BLaER1 (cell line): ENCODE data around the gene MLC1.
"Not testable (repeated sequence)": the region's sequence is repeated elsewhere in the genome, so short reads cannot be mapped to it uniquely, and the experiment has no call there.

Experiments
- H3K27ac ChIP-seq: shearing (Covaris generic); formaldehyde crosslinking; 2 replicates; pipeline ENCODE4 v1.8.1; 2022
- H3K27me3 ChIP-seq: shearing (Covaris generic); formaldehyde crosslinking; 2 replicates; pipeline ENCODE4 v1.8.1; 2022
- H3K36me3 ChIP-seq: shearing (Covaris generic); formaldehyde crosslinking; 2 replicates; pipeline ENCODE4 v1.8.1; 2022
- H3K4me1 ChIP-seq: shearing (Covaris generic); formaldehyde crosslinking; 2 replicates; pipeline ENCODE4 v1.8.1; 2022
- H3K4me2 ChIP-seq: shearing (Covaris generic); formaldehyde crosslinking; 2 replicates; pipeline ENCODE4 v1.8.1; 2022
- H3K4me3 ChIP-seq: shearing (Covaris generic); formaldehyde crosslinking; 2 replicates; pipeline ENCODE4 v1.8.1; 2022
- H3K9ac ChIP-seq: shearing (Covaris generic); formaldehyde crosslinking; 2 replicates; pipeline ENCODE4 v1.8.1; 2022
- H3K9me3 ChIP-seq: shearing (Covaris generic); formaldehyde crosslinking; 2 replicates; pipeline ENCODE4 v1.8.1; 2022
- H4K20me1 ChIP-seq: shearing (Covaris generic); formaldehyde crosslinking; 2 replicates; pipeline ENCODE4 v1.8.1; 2022
- Cebpa-rat ChIP-seq: shearing (Covaris generic); IDR thresholded peaks from 2 replicates; pipeline ENCODE4 v1.8.1; 2022

Gene MLC1

DNA sequence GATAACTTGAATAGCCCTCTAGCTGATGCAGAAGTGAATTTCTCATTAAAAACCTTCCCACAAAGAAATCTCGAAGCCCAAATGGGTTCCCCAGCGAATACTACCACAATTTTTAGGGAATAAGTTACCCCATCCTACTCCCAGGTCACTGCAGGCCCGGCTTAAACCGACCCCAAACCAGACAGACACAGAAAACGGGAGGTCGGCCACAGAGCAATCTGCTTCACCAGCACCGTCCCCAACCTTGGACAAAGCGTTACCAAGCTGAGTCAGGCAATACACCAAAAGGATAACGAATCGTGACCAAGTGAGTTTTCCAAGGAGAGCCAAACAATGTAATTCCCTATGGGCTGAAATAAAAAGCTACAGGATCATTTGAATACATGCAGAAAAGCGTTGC is 4.0 kb upstream of the MLC1 start:
- Histone ChIP-seq H3K9me3 (peaks cover 29% of the 10 kb centered on the region), H3K36me3 (no peaks in the 10 kb centered on the region), H3K27me3 (no peaks in the 10 kb centered on the region), H3K4me2 (no peak overlapping the region), H4K20me1 (no peaks in the 10 kb centered on the region), H3K4me3 (no peak overlapping the region), H3K9ac (no peak overlapping the region), H3K27ac (no peak overlapping the region), H3K4me1 (no peaks in the 10 kb centered on the region; the same call in none of the 2 replicates)
- no peak for TF ChIP-seq Cebpa-rat

DNA sequence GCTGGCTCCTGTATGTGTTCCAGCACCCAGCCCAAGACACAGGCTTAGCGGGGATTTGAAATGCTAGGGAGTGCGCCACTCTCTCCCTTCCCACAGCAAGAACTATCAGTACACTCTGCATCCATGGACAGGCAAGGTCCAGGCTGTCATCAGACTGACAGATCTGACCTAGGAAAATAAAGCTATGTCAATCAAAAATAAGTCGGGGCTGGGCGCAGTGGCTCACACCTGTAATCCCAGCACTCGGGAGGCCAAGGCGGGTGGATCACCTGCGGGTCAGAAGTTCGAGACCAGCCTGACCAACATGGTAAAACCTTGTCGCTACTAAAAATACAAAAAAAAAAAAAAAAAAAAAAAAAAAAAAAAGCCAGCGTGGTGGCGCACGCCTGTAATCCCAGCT is 2.9 kb upstream of the MLC1 start:
- Histone ChIP-seq H3K9ac (no peak overlapping the region), H3K36me3 (no peaks in the 10 kb centered on the region), H3K9me3 (peaks cover 29% of the 10 kb centered on the region), H3K27me3 (no peaks in the 10 kb centered on the region), H3K27ac (no peak overlapping the region), H4K20me1 (no peaks in the 10 kb centered on the region), H3K4me1 (no peaks in the 10 kb centered on the region; the same call in none of the 2 replicates), H3K4me3 (no peak overlapping the region), H3K4me2 (no peak overlapping the region)
- TF ChIP-seq Cebpa-rat, result no peak

DNA sequence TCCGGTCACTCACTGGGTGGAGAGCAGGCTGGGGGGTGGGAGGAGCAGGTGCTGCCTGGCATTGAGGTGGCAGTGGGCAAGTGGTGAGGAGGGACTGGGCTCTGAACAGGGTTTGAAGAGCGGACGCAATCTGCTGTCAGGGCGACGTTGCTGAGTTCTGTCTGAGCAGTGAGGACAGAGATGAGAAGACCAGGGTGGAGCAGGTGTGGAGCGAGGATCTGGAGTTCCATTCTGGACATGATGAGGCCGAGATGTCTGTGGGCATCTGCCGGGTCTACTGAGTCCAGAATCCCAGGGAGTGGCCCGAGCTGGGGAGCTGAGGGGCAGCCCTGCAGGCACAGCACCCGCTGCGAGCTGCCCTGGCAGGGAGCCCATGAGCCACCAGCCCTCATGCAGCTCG is 2.4 kb upstream of the MLC1 start:
- H3K27me3 ChIP-seq, result no peaks in the 10 kb centered on the region
- H4K20me1 ChIP-seq, result no peaks in the 10 kb centered on the region
- H3K36me3 ChIP-seq, result no peaks in the 10 kb centered on the region
- H3K9me3 ChIP-seq, result peaks cover 29% of the 10 kb centered on the region
- no peaks in the 10 kb centered on the region; the same call in none of the 2 replicates for H3K4me1 ChIP-seq
- H3K4me3 ChIP-seq, result no peak overlapping the region
- TF ChIP-seq Cebpa-rat, result no peak
- H3K4me2 ChIP-seq, result no peak overlapping the region
- H3K27ac ChIP-seq, result no peak overlapping the region
- H3K9ac ChIP-seq, result no peak overlapping the region

DNA sequence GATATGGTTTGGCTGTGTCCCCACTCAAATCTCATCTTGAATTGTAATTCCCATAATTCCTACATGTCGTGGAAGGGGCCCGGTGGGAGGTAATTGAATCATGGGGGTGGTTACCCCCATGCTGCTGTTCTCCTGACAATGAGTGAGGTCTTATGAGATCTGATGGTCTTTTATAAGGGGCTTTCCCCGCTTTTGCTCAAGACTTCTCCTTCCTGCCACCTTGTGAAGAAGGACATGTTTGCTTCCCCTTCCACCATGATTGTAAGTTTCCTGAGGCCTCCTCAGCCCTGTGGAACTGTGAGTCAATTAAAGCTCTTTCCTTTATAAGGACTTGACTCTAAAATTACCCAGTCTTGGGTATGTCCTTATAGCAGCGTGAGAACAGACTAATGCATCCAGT is 1.7 kb upstream of the MLC1 start:
- not testable (repeated sequence) for H3K9ac ChIP-seq, H3K27ac ChIP-seq, H3K4me1 ChIP-seq, H3K27me3 ChIP-seq, H3K4me2 ChIP-seq, H3K36me3 ChIP-seq, H4K20me1 ChIP-seq, H3K4me3 ChIP-seq
- H3K9me3 ChIP-seq, result peaks cover 29% of the 10 kb centered on the region

DNA sequence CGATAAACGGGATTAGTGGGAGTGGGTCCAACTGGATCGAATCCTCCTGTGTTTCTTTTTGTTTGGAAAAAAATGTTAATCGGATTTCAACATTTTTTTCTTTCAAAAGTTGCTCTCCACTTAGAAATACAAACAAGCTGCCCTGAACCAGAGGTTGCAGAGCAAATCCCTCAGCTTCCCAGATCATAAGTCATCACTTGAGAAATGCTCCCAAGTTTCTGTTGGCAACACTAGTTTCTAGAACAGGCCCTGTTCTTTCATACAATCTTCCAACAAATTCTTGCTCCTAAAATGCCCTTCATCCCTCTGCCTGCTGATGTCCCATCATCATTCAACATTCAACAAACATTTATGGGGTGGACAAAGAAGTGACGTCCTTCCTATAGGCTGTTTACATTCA is 1.3 kb upstream of the MLC1 start:
- TF ChIP-seq Cebpa-rat, result no peak

DNA sequence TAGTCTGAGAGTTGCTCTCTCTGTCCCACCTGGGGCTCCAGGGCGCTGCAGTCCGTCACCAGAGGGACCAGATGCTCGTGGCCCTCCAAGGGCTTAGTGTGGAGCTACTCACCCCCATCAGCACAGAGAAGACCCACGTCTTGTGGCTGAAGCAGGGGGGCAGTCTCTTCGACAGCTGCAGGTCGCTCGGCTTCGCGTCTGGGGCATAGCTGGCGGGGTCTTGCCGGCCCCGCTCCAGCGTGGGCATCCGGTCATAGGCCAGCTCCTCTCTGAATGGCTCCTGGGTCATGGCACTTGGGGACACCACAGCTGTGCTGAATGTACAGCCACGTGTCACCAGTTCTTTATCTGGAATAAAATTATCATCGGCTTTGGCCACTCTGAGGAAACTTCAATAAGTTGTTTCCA is 608 bp downstream of the MLC1 start:
- TF ChIP-seq Cebpa-rat, result no peak
- H3K27me3 ChIP-seq, result no peaks in the 10 kb centered on the region
- peaks cover 21% of the 10 kb centered on the region for H3K9me3 ChIP-seq
- no peak overlapping the region for H3K4me2 ChIP-seq
- H3K9ac ChIP-seq, result no peak overlapping the region; the same call in 1 of the 2 replicates
- no peaks in the 10 kb centered on the region for H3K36me3 ChIP-seq
- no peaks in the 10 kb centered on the region; the same call in none of the 2 replicates for H3K4me1 ChIP-seq
- H3K4me3 ChIP-seq, result no peak overlapping the region; the same call in none of the 2 replicates
- no peak overlapping the region for H3K27ac ChIP-seq
- no peaks in the 10 kb centered on the region for H4K20me1 ChIP-seq

More for the DNA sequence above, 1.3 kb upstream of the MLC1 start:
- Histone ChIP-seq H3K4me3 (no peak overlapping the region), H3K4me2 (no peak overlapping the region), H3K36me3 (no peaks in the 10 kb centered on the region), H3K27ac (no peak overlapping the region), H3K27me3 (no peaks in the 10 kb centered on the region), H3K9ac (no peak overlapping the region), H4K20me1 (no peaks in the 10 kb centered on the region), H3K4me1 (no peaks in the 10 kb centered on the region; the same call in none of the 2 replicates), H3K9me3 (peaks cover 29% of the 10 kb centered on the region)

DNA sequence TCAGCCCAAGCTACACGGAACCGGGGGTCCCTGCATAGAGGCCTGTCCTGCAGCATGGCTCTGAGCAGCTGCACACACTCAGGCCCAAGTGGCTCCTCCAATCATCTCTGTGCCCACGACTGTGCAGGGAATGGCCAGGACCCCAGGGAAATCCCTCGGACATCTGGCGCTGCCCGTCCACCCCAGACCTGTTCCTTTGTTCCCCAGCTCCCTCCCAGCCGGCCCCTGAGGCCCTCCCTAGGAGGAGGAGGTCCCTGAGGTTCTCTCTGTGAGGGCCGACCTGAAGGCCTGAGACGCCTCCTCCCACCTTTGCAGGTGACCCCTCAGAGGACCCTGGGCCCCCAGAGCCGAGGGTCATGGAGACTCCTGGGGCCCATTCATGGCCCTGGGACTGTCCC is 1.1 kb downstream of the MLC1 start:
- H3K4me1 ChIP-seq, result peaks cover under 1% of the 10 kb centered on the region
- no peak overlapping the region for H3K27ac ChIP-seq

DNA sequence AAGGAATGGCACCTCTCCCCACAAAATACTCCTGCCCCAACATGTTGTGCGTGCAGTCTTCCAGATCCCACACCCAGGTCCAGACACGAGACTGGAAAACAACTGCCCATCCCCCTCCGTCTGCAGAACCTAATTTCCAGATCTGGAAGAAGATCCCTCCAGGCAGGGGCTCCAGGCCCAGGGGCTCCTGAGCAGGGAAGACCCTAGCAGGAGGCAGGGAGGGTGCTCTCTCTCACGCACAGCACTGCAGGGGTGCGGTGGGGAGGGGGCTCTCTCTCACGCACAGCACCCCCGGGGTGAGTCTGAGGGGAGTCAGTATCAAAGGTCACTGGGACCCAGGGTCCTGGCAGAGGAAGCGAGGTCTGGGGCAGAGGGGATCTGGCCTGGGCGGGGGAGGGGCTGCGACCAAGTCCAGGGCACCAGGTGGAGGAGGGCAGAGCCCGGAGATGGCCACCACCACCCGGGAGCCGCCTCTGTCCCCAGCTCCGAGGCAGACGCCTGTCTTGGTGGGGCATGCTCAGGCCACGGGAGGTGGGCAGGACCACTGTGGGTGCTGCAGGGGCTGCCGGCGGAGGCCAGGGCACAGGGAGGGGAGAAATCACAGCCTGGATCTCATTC is 1.7 kb downstream of the MLC1 start:
- H3K9me3 ChIP-seq, result peaks cover 14% of the 10 kb centered on the region
- no peak overlapping the region; the same call in 1 of the 2 replicates for H3K4me3 ChIP-seq
- H3K4me1 ChIP-seq, result peaks cover 6% of the 10 kb centered on the region
- H4K20me1 ChIP-seq, result no peaks in the 10 kb centered on the region
- no peak overlapping the region; the same call in none of the 2 replicates for H3K9ac ChIP-seq
- no peak overlapping the region for H3K4me2 ChIP-seq
- no peak overlapping the region for H3K27ac ChIP-seq
- H3K27me3 ChIP-seq, result no peaks in the 10 kb centered on the region
- no peak for TF ChIP-seq Cebpa-rat
- no peaks in the 10 kb centered on the region for H3K36me3 ChIP-seq

More for the DNA sequence above, 1.1 kb downstream of the MLC1 start:
- Histone ChIP-seq H3K27me3 (no peaks in the 10 kb centered on the region), H3K4me3 (no peak overlapping the region; the same call in none of the 2 replicates), H3K4me2 (no peak overlapping the region), H3K9ac (no peak overlapping the region; the same call in none of the 2 replicates), H4K20me1 (no peaks in the 10 kb centered on the region), H3K9me3 (peaks cover 15% of the 10 kb centered on the region), H3K36me3 (no peaks in the 10 kb centered on the region)
- TF ChIP-seq Cebpa-rat, result no peak

DNA sequence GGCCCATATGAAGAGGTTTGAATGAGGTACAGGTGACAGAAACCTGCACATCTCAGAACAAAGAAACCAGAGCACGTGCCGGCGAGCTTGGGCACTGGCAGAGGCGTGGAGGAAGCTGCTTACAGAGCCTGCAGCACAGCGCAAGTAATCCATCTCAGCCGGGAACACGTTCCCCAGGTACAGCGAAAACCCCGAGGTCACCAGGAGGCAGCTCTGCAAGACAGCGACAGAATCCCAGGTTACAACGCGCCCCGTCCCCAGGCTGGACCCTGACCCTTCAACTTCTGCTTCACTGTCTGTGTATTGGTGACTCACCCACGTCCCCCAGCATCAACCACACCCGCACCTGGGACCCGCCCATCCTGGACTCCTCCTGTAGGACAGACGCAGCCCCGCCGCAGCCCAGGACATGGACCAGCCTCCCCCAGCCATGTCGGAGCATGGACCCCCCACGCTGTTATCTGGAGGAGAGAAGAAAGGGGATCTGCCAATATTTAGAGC is 2.2 kb downstream of the MLC1 start:
- Histone ChIP-seq H3K4me2 (no peak overlapping the region), H3K27me3 (no peaks in the 10 kb centered on the region)
- no peak for TF ChIP-seq Cebpa-rat

DNA sequence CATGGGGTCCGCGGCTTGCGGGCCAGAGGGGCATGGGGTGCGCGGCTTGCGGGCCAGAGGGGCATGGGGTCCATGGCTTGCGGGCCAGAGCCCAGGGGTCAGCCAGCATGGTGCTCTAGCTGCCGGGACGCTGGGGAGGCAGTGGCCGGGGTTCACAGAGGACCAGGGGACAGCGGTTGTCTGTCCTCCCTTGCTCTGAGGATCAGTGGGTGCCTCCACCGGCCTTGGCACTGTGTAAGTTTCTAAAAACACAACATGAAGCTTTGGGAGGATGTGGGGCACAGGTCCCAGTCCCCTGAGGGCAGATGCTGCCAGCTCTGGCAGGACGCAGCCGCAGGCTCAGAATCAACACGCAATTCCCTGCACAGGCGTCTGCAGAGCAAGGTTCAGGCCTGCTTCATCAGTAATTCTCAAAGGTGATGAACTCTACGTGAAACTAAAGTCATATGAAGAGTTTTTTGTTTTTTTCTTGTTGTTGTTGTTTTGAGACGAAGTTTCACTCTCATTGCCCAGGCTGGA is 3.0 kb downstream of the MLC1 start:
- no peaks in the 10 kb centered on the region for H3K36me3 ChIP-seq
- peak overlapping the region; percentile 72 for H3K27ac ChIP-seq
- peak overlapping the region; percentile 57 for H3K9ac ChIP-seq
- H3K4me1 ChIP-seq, result peaks cover 19% of the 10 kb centered on the region
- no peaks in the 10 kb centered on the region for H3K27me3 ChIP-seq
- peaks cover 7% of the 10 kb centered on the region for H3K9me3 ChIP-seq
- H3K4me3 ChIP-seq, result no peak overlapping the region
- no peaks in the 10 kb centered on the region for H4K20me1 ChIP-seq
- TF ChIP-seq Cebpa-rat, result no peak
- no peak overlapping the region for H3K4me2 ChIP-seq

More for the DNA sequence above, 2.2 kb downstream of the MLC1 start:
- Histone ChIP-seq H3K4me1 (peaks cover 12% of the 10 kb centered on the region), H3K9ac (no peak overlapping the region), H3K9me3 (peaks cover 14% of the 10 kb centered on the region), H3K27ac (no peak overlapping the region), H3K4me3 (no peak overlapping the region), H4K20me1 (no peaks in the 10 kb centered on the region), H3K36me3 (no peaks in the 10 kb centered on the region)
